ENCODE measurements around the gene PLXNB2.
"Not testable (repeated sequence)": the region's sequence is repeated elsewhere in the genome, so short reads cannot be mapped to it uniquely, and the experiment has no call there.

PLXNB2 gene
- total RNA-seq, result 1.6 to 6.4 reads per million in 2 donors

- peak in 1 of 5 experiments; percentile 48 for DNase-seq
Measured at GRCh38 chr22:50306753-50307749, at the start of gene PLXNB2. Gene PLXNB2, minus strand, starts transcription at chr22:50307646. Its CDS starts 17,062 bp downstream, at chr22:50290584.

- no peak for DNase-seq
Measured at GRCh38 chr22:50357222-50357621, 49.8 kb upstream of the PLXNB2 start.

- DNase-seq, result no peak
Measured at GRCh38 chr22:50356186-50356585, 48.7 kb upstream of the PLXNB2 start.

- DNase-seq, result no peak
Measured at GRCh38 chr22:50348058-50348457, 40.6 kb upstream of the PLXNB2 start.

GRCh38 chr22:50347157-50347556 lies 39.7 kb upstream of the PLXNB2 start:
- no peak for DNase-seq

GRCh38 chr22:50346470-50346869 lies 39.0 kb upstream of the PLXNB2 start:
- DNase-seq, result no peak

- peak in 1 of 5 experiments; percentile 26 for DNase-seq
Measured at GRCh38 chr22:50343541-50343935, 36.1 kb upstream of the PLXNB2 start.

GRCh38 chr22:50342651-50343540 lies 35.5 kb upstream of the PLXNB2 start, which contains the start of gene PPP6R2:
Gene PPP6R2, plus strand, starts transcription at chr22:50343327. Its CDS starts 50,582 bp downstream, at chr22:50393909.
- peak; percentile 79 to 89 (median 83) for DNase-seq

- DNase-seq, result peak; percentile 69 to 85 (median 79)
Measured at GRCh38 chr22:50341977-50342650, 34.7 kb upstream of the PLXNB2 start.

- DNase-seq, result peak in 1 of 5 experiments; percentile 65
Measured at GRCh38 chr22:50339945-50340879, 32.8 kb upstream of the PLXNB2 start.

- DNase-seq, result peak in 1 of 5 experiments; percentile 52
Measured at GRCh38 chr22:50338860-50339462, 31.5 kb upstream of the PLXNB2 start.

- DNase-seq, result no peak
Measured at GRCh38 chr22:50338042-50338573, 30.7 kb upstream of the PLXNB2 start.

GRCh38 chr22:50337262-50338041 lies 30.0 kb upstream of the PLXNB2 start:
- DNase-seq, result no peak

- DNase-seq, result not testable (repeated sequence)
Measured at GRCh38 chr22:50334433-50334832, 27.0 kb upstream of the PLXNB2 start.

GRCh38 chr22:50329236-50329635 lies 21.8 kb upstream of the PLXNB2 start:
- no peak for DNase-seq

- DNase-seq, result no peak
Measured at GRCh38 chr22:50327711-50328019, 20.2 kb upstream of the PLXNB2 start.

- DNase-seq, result peak; percentile 46 to 78 (median 56)
Measured at GRCh38 chr22:50326956-50327710, 19.7 kb upstream of the PLXNB2 start, which contains the start of gene DENND6B. Gene DENND6B, minus strand, starts transcription at chr22:50327012. Its CDS starts 24 bp downstream, at chr22:50326988.

- no peak for DNase-seq
Measured at GRCh38 chr22:50326225-50326955, 18.9 kb upstream of the PLXNB2 start.

Measured in T-helper 2 cell (primary cell).